ENCODE results near the gene ITGAL.

DNA sequence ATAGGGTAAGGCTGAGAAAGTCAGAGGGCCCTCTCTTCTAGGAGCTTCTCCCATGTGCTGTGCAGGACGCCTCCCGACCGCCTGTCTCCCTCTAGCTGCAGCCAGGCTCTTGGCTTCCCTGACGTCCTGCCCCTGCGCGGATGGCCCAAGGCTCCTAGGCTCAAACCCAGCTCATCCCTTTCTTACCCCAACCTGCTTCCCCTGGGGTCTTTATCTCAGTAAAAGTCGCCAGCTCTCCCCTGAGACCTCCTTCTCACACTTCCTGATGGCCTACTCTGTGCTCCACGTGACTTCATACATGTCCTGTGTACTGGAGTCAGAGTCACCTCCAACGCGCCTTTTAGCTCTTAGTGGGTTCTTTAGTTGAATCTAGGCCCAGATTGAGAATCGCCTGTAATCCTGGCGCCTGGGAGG is 63.2 kb downstream of the ITGAL start:
- TF ChIP-seq, protein P1, sequence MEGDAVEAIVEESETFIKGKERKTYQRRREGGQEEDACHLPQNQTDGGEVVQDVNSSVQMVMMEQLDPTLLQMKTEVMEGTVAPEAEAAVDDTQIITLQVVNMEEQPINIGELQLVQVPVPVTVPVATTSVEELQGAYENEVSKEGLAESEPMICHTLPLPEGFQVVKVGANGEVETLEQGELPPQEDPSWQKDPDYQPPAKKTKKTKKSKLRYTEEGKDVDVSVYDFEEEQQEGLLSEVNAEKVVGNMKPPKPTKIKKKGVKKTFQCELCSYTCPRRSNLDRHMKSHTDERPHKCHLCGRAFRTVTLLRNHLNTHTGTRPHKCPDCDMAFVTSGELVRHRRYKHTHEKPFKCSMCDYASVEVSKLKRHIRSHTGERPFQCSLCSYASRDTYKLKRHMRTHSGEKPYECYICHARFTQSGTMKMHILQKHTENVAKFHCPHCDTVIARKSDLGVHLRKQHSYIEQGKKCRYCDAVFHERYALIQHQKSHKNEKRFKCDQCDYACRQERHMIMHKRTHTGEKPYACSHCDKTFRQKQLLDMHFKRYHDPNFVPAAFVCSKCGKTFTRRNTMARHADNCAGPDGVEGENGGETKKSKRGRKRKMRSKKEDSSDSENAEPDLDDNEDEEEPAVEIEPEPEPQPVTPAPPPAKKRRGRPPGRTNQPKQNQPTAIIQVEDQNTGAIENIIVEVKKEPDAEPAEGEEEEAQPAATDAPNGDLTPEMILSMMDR (IDR thresholded peaks at IDR 0.05) = peak in 5 of 6 experiments; percentile 27 to 71 (median 52)
- no peak for TF ChIP-seq POLR2A (IDR thresholded peaks at IDR 0.05)
